Stimulated activated CD8-positive, alpha-beta memory T cell treated with anti-CD3 and anti-CD28 coated beads, Interleukin-4, amount 100 ng/mL, for 48 hours (primary cell): ENCODE measurements around the gene NKAIN2.

Experiments used
- DNase-seq: peaks from one replicate; pipeline ENCODE4 v3.0.0-alpha.2; 2020

NKAIN2 gene

DNA sequence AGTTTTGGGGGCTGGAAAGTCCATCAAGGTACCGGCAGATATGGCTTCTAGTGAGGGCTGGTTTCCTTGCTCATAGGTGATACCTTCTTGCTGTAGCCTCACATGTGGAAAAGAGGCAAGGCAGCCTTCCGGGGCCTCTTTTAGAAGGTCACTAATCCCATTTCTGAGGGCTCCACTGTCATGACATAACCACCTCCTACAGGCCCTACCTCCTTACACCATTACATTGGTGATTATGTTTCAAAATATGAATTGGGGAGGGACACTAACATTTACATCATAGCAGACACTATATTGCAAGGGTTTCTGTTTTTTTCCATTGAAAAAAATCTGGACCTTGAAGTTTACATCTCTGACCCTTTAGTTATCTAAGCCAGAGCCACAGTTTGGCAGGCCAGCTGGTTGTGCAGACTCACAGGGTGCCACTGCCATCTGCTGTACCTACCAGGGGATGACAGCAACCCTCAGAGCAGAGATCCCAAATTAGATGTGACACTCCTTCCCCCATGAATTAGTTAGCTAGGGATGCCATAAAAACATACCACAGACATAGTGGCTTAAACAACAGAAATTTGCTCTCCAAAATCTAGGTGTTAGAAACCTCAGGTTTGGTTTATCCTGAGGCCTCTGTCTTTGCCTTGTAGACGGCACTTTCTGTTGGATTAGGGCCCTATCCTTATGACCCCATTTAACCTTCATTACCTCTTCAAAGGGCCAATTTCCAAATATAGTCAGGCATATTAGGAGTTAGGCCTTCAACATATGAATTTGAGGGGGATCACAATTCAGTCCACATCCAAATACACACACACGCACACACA is 992.2 kb downstream of the NKAIN2 start:
- DNase-seq: no peak

DNA sequence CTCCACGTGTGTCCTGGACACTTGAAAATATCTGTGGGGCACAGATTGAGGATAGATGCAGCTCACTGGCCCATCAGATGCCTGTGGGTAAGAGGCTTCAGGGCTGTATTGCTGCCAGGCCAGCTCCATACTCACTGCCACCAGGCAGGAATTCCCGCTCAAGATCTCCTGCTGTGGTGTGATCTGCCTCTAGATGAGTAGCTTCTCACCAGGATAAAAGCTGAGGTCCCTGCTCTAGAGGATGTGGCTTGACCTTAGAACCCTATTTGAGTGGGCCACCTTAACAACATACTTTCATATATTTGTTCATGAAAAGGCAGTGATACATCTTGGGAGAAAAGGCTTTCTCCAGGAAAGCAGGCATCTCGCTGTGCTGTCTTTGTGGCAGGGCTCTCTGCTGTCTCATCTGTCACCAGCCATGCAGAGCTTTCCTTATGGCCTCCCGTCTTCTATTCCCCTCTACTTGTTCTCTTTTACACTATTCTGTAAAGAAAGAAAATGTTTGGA is 992.9 kb downstream of the NKAIN2 start:
- DNase-seq: no peak

DNA sequence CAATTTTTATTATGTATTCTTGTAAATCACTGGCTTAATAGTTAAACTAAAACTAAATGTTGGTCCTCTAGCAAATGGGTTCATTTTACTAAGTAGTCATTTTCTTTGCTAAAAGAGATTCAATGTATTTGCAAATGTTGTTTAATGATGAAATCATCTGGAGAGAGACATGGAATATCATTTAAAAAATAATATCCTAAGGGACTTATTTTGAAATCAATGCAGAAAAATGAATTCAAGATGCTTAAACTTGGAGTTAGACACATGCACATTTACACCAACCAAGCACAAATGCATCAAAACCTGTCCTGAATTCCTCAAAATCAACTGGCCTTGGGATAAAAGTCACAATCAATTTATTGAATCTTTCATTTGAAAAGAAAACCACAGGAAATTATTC is 993.6 kb downstream of the NKAIN2 start:
- no peak for DNase-seq

DNA sequence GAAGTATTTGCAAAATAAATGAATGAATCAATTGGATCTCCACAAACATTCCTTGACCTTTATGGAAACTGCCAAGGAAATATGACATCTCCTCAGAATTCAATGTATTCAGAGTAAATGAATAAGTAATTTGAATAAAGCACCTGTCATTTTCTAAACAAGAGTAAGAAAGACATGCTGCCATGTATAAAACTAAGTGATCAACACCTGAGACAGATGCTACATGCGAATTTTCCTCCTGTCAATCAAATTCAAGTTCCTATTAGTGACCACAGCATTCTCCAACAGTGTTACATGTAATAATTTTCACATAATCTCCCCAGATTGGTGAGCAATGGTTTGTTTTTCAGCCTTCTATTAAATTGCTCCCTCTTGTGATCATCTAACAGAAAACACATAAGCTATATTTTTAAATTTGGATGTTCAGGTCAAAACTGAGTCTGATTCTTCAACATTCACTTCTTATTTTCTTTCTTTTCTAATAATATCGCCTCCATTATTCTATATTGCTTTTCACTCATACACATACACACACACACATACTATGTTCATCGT is 995.4 kb downstream of the NKAIN2 start:
- DNase-seq: no peak

DNA sequence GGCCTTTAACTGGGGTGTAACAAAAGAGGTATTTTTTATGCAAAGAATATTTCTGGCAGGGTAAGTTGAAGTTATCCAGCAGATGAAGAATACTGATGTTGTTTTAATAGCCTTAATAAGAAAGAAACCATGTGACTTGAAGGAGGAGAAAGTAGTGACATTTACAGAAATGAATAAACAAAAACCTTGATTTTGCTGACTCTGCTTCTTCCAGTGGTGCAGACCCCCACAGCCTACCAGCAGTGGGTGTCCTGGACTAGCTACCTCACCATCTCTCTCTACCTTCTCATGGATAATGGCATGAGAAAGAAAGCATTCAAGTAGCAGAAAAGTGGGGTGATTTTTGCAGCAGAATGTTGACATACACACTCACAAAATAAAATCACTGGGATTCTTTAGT is 996.0 kb downstream of the NKAIN2 start:
- DNase-seq: no peak

DNA sequence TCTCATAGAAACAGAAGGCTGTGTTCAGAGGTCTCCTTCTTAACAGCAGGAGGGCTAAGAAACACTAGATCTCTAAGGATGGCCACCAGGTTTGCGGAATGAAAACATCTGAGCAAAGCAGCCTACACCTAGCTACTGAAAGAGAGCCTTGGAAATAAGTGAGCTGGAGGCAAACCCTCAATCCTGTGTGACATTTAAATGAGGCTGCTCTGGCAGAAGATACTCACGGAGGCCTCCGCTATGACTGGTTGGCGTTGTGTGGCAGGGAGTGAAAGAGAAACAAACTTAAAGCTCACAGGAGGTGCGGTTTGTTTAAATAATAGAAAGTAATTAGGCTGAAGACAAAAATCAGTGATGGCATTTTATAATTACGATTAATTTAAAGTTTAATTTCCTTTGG is 996.6 kb downstream of the NKAIN2 start:
- no peak for DNase-seq

DNA sequence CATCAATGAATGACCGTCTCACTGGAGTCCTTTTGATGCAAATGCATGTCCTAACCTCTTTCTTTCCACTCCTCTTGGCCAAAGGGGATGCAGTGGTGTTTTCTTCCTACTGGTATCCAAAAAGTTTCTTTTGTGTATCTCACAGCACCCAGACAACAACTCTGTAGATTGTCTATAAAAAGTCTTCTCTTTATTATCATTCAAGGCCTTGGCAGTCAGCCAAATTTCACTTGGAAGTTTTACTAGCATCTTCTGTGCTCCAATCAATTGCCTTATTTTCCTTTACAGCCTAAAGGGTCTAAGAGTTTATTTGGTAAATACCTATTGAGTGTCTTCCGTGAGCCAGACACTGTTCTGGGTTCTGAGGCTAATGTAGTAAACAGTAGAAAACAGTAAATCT is 1008.4 kb downstream of the NKAIN2 start:
- DNase-seq: no peak

DNA sequence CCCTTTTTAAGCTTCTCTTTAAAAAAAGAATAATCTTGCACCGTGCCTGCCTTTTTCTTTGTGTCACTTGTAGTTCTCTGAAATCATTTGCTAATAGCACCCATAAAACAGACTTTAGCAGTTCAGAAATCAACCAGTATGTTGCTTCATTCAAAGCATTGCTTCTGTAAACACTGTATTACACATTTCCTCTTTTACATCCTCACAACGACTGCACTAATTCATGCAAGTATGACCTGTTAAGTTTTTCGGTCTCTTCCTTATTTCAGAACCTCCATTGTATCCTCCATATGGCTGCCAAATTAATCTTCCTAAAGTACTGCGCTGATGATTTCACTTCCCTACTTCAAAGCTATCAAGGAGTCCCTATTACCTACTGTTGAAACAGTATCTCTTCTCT is 1015.7 kb downstream of the NKAIN2 start:
- no peak for DNase-seq

DNA sequence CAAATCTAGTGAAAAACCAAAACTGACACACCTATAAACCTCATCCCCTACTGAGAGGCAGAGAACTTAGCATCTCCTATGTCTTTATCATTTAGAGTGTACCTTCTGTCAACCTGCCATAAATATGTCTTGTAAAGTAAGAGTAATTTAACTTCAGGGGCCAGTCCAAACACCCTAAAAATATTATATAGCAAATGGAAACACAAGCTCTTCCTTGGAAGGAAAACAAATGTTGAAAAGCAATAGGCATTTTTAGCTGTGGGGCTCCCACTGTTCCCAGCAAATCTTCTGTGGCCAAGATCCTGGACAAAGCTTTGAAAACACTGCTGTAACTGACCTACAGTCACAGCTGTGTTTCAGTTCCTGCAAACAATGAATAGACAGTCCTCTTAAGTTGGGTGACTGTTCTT is 1018.5 kb downstream of the NKAIN2 start:
- DNase-seq: no peak

DNA sequence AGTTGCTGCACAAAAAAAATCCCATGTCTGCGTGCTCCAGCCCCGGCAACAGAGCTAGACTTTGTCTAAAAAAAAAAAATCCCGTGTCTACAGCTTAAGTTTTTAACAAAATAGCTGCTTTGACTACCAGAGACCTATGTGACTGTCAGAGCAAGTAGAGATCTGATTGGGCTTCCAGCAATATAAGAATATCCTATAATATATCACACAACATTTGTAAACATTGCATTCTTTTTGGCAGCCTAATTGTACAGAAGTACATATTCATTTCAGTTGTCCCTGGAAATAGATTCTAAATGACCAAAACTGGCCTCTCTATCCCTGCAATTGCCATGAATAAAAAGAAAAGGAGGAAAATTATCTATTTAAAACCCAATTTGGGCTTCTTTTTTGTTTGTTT is 1019.1 kb downstream of the NKAIN2 start:
- DNase-seq: no peak

DNA sequence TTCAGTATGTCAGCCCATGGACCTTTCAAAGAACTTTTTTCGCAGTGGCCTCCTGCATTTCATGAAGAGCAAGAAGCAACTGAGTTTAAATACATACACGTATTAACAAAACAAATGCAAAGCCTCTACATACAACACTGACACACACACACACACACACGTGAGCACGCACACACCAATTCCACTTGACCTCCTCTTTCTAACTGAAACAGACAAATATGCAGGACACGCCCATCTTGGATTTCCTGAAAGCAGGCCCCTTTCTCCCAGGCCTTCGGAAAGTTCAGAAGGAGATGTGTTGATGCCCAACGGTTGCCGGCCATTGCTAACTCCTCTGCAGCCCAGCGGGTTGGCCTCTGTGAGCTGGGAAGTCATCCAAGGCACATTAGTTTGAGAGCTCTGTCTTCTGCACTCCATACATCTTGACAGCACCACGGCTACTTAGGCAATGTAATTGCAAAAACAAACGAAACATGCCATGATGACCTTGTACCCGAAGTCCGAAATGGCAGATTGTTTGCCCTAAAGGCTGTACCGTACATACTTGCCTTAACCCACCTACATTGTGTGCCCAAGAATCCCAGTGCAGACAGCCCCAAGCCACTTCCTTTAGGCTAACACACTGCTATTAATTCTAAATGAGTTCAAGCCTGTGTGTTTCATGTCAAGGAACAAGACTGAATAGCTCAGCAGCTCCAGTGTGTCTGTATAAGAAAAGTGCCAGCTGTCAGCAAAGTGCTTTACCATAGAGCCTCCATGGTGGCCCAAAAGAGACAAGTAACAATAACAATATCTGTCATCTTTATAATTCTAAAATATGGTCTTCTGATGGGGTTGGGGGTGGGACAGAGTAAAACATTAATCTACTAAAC is 1019.8 kb downstream of the NKAIN2 start:
- DNase-seq: no peak

DNA sequence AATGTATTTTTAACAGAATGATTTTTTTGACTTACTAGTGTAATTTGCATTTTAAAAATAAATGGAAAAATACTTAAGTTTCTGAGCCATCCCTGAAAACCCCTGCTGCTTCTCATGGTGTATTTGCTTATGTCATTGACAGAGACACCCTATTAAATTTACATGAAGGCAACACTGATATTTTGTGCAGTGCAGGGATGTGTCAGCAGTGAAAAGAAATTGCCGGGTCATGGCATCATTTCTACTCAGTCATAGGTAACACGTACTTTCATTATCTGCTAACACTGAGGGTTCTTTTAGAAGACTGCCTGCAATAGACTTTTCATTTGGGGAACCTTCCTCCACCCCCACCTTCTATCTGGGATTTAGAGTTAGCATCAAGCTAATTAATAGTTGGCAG is 1021.9 kb downstream of the NKAIN2 start:
- no peak for DNase-seq

DNA sequence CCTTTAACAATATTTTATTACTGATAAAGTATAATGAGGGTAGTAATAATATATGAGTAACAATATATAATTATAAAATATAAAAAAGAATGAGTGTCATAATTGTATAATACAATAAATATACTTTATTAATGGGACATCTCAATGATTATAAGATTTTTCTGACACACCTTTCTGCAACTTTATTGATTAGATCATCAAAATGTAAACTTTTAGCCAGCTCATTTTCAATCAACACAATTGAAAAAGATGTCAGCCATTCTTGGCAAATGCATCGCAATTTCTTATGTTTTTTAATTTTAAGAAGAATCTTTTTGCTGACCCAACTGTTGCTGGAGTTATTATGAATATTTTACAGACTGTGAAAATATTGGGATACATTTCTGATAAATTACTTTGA is 1026.2 kb downstream of the NKAIN2 start:
- DNase-seq: no peak

DNA sequence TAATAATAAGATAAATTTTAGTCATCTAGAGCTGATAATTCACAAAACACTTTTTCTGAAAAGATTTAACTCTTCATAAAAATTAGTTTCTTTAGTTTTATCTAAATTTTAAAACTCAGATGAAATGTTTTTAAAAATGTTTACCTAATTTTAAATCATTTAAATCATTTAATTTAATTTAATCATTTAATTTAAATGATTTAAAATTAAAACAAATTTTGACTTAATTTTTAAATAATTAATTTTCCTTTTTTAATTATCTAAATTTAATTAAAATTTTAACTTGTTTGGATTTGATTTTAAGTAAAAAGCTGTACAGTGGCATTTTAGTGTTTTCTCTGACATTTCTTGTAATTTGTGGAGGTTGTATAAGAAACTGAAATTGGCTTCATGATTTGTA is 1026.8 kb downstream of the NKAIN2 start:
- DNase-seq: no peak

DNA sequence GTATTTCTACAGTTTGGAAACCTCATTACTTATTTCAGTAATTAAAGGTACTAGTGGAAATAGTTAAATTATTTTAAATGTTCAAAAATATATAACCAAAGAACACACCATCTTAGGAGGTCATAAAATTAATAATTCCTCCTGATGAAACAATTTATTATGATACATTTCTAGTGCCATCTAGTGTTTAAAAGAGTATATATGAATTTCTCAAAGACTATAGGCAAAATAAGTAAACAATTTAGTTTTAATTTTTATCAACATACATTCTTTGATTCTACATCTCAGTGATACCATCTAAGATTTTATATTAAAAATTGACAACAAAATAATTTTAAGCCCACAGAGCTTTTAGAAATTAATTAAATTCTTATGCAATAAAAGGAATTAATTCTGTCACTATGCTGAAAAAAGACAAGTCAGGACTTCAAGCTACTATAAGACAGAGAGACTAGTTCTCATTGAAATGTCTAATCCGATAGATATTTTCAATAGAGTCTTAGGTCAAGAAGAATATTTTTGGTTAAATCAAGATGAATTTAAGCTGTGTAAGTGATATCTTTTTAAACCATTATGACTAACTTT is 1050.8 kb downstream of the NKAIN2 start:
- DNase-seq: no peak

DNA sequence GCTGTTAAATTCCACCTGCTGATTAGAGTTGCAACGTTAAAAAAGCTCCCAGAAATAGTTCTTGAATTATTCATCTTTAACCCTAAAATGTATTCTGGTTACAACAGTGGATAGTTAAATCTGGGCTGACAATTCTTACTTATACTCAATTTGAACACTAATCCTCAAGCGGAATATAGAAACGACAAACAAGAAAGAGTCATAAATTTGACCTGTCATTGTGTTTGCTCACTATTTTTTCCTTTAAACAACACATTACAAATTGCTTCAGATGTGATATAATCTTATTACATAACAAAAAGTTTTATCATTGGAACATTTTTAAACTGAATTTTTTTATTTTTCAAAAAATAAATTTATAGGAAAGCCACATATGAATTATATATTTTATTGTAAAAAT is 1054.1 kb downstream of the NKAIN2 start:
- no peak for DNase-seq

DNA sequence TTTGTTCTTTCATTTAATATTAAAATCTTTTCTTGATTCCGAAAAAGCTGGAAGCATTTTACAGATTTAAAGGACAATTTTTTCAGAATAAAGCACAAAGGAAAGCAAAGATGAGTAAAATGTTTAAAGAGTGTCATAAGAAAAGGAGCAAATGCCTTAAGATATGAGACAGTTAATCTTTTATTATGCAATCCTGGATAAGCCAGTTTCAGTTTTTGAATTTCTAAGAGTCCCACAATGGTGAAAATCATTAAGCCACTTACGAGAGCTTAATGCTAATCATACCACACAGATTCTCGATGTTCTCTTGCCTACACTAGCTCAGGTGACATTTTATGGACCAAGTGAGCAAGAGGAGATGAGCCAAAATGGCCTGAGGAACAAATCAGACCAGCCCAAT is 1054.9 kb downstream of the NKAIN2 start:
- no peak for DNase-seq

DNA sequence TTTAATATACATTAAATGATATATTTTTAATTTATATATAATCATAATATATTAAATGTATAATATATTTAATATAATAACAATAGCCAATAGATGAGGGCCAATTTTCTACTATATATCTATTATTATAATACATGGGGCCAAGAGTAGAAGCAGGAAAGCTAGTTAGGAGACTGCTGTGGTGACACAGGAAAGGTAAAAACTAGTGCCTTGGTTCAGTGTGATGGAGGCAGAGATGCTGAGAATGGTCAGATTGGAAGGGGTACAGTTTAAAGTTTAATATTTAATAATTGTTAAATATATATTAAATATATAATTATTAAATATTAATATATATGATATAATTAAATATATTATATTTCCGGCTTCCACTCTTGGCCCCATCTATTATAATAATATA is 1055.7 kb downstream of the NKAIN2 start:
- no peak for DNase-seq

DNA sequence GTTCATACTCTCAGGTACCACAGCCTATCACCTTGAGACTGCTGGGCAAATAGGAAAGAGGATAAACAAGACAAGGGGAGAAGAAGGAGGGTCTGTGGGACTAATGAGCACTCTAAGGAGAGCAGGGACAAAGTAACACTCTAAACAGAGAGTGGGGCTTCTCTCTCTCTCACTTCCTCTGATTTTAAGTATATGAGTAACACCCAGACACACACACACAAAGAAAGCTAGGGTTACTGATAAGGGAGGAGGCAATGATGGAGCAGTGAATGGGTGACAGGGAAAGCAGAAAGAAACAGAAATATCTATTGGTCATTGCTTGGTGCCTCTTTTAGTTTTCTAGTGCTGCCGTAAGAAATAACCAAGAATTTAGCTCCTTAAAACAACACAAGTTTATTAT is 1062.4 kb downstream of the NKAIN2 start:
- DNase-seq: no peak

DNA sequence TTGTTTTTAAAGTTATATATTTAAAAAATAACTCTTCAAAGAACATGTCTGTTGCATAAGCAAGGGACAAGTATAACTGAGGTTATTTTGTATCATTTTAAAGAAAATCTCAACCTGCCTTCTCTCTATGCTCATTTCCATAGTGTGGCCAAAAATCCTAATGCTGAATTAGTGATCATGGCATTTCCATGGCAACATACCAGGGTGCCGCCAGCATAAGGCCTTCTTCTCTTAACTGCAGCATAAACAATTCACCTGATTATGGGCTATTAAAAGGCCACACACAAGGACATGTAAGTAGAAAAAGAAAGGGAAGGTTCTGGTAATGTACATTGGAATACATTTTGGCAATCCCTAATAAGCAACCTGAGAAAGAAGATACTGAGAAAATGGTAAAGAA is 1063.5 kb downstream of the NKAIN2 start:
- DNase-seq: no peak

DNA sequence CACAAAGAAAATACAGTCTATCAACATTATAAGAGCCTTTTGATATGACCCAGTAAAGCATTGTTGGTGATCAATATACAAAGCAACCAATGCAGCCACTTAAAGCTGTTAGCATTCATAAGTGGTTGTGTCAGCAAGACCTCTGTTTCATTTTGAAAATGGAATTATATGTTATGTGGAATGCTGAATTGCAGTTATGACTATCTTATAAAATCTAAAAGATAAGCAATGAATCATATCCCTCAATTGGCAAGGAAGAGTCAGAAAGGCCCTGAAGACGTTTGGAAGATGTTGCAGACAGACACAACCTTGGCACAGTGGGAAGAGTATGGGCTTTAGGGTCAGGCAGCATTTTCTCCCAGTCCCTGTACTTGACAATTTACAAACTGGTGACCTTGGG is 1064.8 kb downstream of the NKAIN2 start:
- no peak for DNase-seq

DNA sequence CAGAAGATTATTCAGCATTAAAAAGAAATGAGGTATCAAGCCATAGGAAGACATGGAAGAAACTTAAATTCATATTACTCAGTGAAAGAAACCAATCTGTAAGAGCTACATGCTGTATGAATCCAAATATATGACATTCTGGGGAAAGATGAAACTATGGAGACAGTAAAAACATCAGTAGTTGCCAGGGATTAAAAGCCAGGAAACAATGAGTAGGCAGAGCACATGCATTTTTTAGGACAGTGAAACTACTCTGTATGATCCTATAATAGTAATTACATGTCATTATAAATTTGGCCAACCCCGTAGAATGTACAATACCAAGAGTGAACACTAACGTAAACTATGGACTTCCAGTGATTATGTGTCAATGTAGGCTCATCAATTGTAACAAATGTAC is 1065.8 kb downstream of the NKAIN2 start:
- no peak for DNase-seq
